ENCODE data around the gene RNF225.

The RNF225 gene

GRCh38 chr19:58385313-58385890 lies 10.1 kb upstream of the RNF225 start:
- no peak overlapping the region for H2AFZ ChIP-seq (ENCODE audit: low read length)
- DNase-seq (ENCODE audit: low spot score) = no peak
- H4K8ac ChIP-seq (ENCODE audit: low read depth, low read length) = no peak overlapping the region
- H3K27me3 ChIP-seq (ENCODE audit: control insufficient read depth in 3 of 3, insufficient read depth in 3 of 3, low read depth in 1 of 3, low read length in 3 of 3) = no peaks in the 10 kb centered on the region
- no peak overlapping the region for H3K14ac ChIP-seq (ENCODE audit: low read length)
- peak overlapping the region in 1 of 2 donors; percentile 60 for H3K4me3 ChIP-seq (ENCODE audit: low read length in 2 of 2)
- H3K4ac ChIP-seq (ENCODE audit: low read length) = no peak overlapping the region
- no peak overlapping the region for H4K91ac ChIP-seq (ENCODE audit: low read depth, low read length, poor library complexity)
- H2AK5ac ChIP-seq (ENCODE audit: low read depth, low read length) = peak overlapping the region; percentile 99
- no CpG with 5 or more reads among the region's 9 CpGs for WGBS, 2 donors (ENCODE audit: extremely low coverage in 2 of 2, insufficient read length in 2 of 2, insufficient replicate concordance in 1 of 2)
- H3K9me3 ChIP-seq (replicated peaks in 1 of 2; ENCODE audit: control insufficient read depth in 2 of 2, insufficient read depth in 1 of 2, low read depth in 1 of 2, low read length in 2 of 2) = no peaks in the 10 kb centered on the region
- no peak overlapping the region for H2BK5ac ChIP-seq (ENCODE audit: low read length)
- H3K9ac ChIP-seq (ENCODE audit: low read depth, low read length, poor library complexity) = peak overlapping the region; percentile 98
- H3K18ac ChIP-seq (ENCODE audit: low read length) = no peak overlapping the region
- H3K4me2 ChIP-seq (ENCODE audit: insufficient read depth, low read length, poor library complexity, severe bottlenecking) = peak overlapping the region; percentile 95
- H2BK12ac ChIP-seq (ENCODE audit: low read length) = no peak overlapping the region
- no peak overlapping the region for H2BK120ac ChIP-seq (ENCODE audit: low read depth, low read length)
- H3K27ac ChIP-seq (replicated peaks; ENCODE audit: low read length) = no peak overlapping the region
- no peak overlapping the region for H2BK15ac ChIP-seq (ENCODE audit: low read length)
- peaks cover 13% of the 10 kb centered on the region for H3K79me1 ChIP-seq (ENCODE audit: low read depth, low read length)
- peaks cover 13 to 17% of the 10 kb centered on the region in 2 donors for H3K4me1 ChIP-seq (ENCODE audit: control insufficient read depth in 2 of 2, insufficient read depth in 1 of 2, low read depth in 1 of 2, low read length in 2 of 2)
- H3K36me3 ChIP-seq (replicated peaks in 1 of 2; ENCODE audit: control insufficient read depth in 2 of 2, insufficient read depth in 2 of 2, low read length in 2 of 2) = peaks cover 7 to 24% of the 10 kb centered on the region in 2 donors
- no peak overlapping the region for H3K23ac ChIP-seq (ENCODE audit: low read depth, low read length, poor library complexity)

GRCh38 chr19:58385891-58386575 lies 9.4 kb upstream of the RNF225 start:
- Histone ChIP-seq H3K27ac (replicated peaks; ENCODE audit: low read length) (peak overlapping the region; percentile 97), H2BK120ac (ENCODE audit: low read depth, low read length) (no peak overlapping the region), H3K4me3 (ENCODE audit: low read length in 2 of 2) (peak overlapping the region; percentile 60 to 91), H2BK5ac (ENCODE audit: low read length) (peak overlapping the region; percentile 96), H3K23ac (ENCODE audit: low read depth, low read length, poor library complexity) (peak overlapping the region; percentile 94), H4K91ac (ENCODE audit: low read depth, low read length, poor library complexity) (peak overlapping the region; percentile 94), H3K4ac (ENCODE audit: low read length) (peak overlapping the region; percentile 87), H3K27me3 (ENCODE audit: control insufficient read depth in 3 of 3, insufficient read depth in 3 of 3, low read depth in 1 of 3, low read length in 3 of 3) (no peaks in the 10 kb centered on the region), H2AFZ (ENCODE audit: low read length) (peak overlapping the region; percentile 91), H3K79me1 (ENCODE audit: low read depth, low read length) (peaks cover 13% of the 10 kb centered on the region), H3K9me3 (replicated peaks in 1 of 2; ENCODE audit: control insufficient read depth in 2 of 2, insufficient read depth in 1 of 2, low read depth in 1 of 2, low read length in 2 of 2) (no peaks in the 10 kb centered on the region), H4K8ac (ENCODE audit: low read depth, low read length) (peak overlapping the region; percentile 89), H3K4me2 (ENCODE audit: insufficient read depth, low read length, poor library complexity, severe bottlenecking) (peak overlapping the region; percentile 95), H3K4me1 (ENCODE audit: control insufficient read depth in 2 of 2, insufficient read depth in 1 of 2, low read depth in 1 of 2, low read length in 2 of 2) (peaks cover 13 to 17% of the 10 kb centered on the region in 2 donors), H3K14ac (ENCODE audit: low read length) (peak overlapping the region; percentile 87), H3K36me3 (replicated peaks in 1 of 2; ENCODE audit: control insufficient read depth in 2 of 2, insufficient read depth in 2 of 2, low read length in 2 of 2) (peaks cover 13 to 30% of the 10 kb centered on the region in 2 donors), H2AK5ac (ENCODE audit: low read depth, low read length) (peak overlapping the region; percentile 99), H2BK15ac (ENCODE audit: low read length) (peak overlapping the region; percentile 27), H3K18ac (ENCODE audit: low read length) (peak overlapping the region; percentile 99), H3K9ac (ENCODE audit: low read depth, low read length, poor library complexity) (peak overlapping the region; percentile 98), H2BK12ac (ENCODE audit: low read length) (peak overlapping the region; percentile 69)
- WGBS, 2 donors (ENCODE audit: extremely low coverage in 2 of 2, insufficient read length in 2 of 2, insufficient replicate concordance in 1 of 2) = no CpG with 5 or more reads among the region's 36 CpGs
- no peak for DNase-seq (ENCODE audit: low spot score)

GRCh38 chr19:58386576-58387337 lies 8.7 kb upstream of the RNF225 start, which contains the start of gene RPS5:
RPS5 (plus strand) TSS chr19:58387269; CDS start chr19:58388138, 869 bp downstream.
- peaks cover 13% of the 10 kb centered on the region for H3K79me1 ChIP-seq (ENCODE audit: low read depth, low read length)
- no peaks in the 10 kb centered on the region for H3K9me3 ChIP-seq (replicated peaks in 1 of 2; ENCODE audit: control insufficient read depth in 2 of 2, insufficient read depth in 1 of 2, low read depth in 1 of 2, low read length in 2 of 2)
- H2AFZ ChIP-seq (ENCODE audit: low read length) = peak within 1 kb of the TSS; percentile 91
- H3K4me2 ChIP-seq (ENCODE audit: insufficient read depth, low read length, poor library complexity, severe bottlenecking) = peak within 1 kb of the TSS; percentile 98
- peaks cover 12 to 17% of the 10 kb centered on the region in 2 donors for H3K4me1 ChIP-seq (ENCODE audit: control insufficient read depth in 2 of 2, insufficient read depth in 1 of 2, low read depth in 1 of 2, low read length in 2 of 2)
- peak within 1 kb of the TSS; percentile 95 for H3K23ac ChIP-seq (ENCODE audit: low read depth, low read length, poor library complexity)
- H3K27me3 ChIP-seq (ENCODE audit: control insufficient read depth in 3 of 3, insufficient read depth in 3 of 3, low read depth in 1 of 3, low read length in 3 of 3) = no peaks in the 10 kb centered on the region
- peak within 1 kb of the TSS; percentile 96 for H2BK5ac ChIP-seq (ENCODE audit: low read length)
- peaks cover 13 to 38% of the 10 kb centered on the region in 2 donors for H3K36me3 ChIP-seq (replicated peaks in 1 of 2; ENCODE audit: control insufficient read depth in 2 of 2, insufficient read depth in 2 of 2, low read length in 2 of 2)
- H2BK15ac ChIP-seq (ENCODE audit: low read length) = peak within 1 kb of the TSS; percentile 27
- no peak within 1 kb of the TSS for H2BK120ac ChIP-seq (ENCODE audit: low read depth, low read length)
- H2AK5ac ChIP-seq (ENCODE audit: low read depth, low read length) = peak within 1 kb of the TSS; percentile 99
- H3K27ac ChIP-seq (replicated peaks; ENCODE audit: low read length) = peak within 1 kb of the TSS; percentile 97
- H3K4ac ChIP-seq (ENCODE audit: low read length) = peak within 1 kb of the TSS; percentile 87
- H3K14ac ChIP-seq (ENCODE audit: low read length) = peak within 1 kb of the TSS; percentile 94
- peak within 1 kb of the TSS; percentile 69 for H2BK12ac ChIP-seq (ENCODE audit: low read length)
- peak within 1 kb of the TSS; percentile 89 for H4K8ac ChIP-seq (ENCODE audit: low read depth, low read length)
- H3K4me3 ChIP-seq (ENCODE audit: low read length in 2 of 2) = peak within 1 kb of the TSS; percentile 60 to 91
- H3K9ac ChIP-seq (ENCODE audit: low read depth, low read length, poor library complexity) = peak within 1 kb of the TSS; percentile 98
- H3K18ac ChIP-seq (ENCODE audit: low read length) = peak within 1 kb of the TSS; percentile 99
- H4K91ac ChIP-seq (ENCODE audit: low read depth, low read length, poor library complexity) = peak within 1 kb of the TSS; percentile 94
- no CpG with 5 or more reads among the region's 64 CpGs for WGBS, 2 donors (ENCODE audit: extremely low coverage in 2 of 2, insufficient read length in 2 of 2, insufficient replicate concordance in 1 of 2)
- DNase-seq (ENCODE audit: low spot score) = peak; percentile 96
